ENCODE measurements around the gene TREML1. TPM values are rescaled to one million over a fixed set of nuclear protein-coding genes. Genes with fewer than 3 reads are reported as not detected.

The TREML1 gene
- total and polyA plus RNA-seq, 2 of the 8 experiments (the other 6 are each of a cell fraction or from before 2014, with no cell fraction given), result 0.08 TPM; not detected in 1

DNA sequence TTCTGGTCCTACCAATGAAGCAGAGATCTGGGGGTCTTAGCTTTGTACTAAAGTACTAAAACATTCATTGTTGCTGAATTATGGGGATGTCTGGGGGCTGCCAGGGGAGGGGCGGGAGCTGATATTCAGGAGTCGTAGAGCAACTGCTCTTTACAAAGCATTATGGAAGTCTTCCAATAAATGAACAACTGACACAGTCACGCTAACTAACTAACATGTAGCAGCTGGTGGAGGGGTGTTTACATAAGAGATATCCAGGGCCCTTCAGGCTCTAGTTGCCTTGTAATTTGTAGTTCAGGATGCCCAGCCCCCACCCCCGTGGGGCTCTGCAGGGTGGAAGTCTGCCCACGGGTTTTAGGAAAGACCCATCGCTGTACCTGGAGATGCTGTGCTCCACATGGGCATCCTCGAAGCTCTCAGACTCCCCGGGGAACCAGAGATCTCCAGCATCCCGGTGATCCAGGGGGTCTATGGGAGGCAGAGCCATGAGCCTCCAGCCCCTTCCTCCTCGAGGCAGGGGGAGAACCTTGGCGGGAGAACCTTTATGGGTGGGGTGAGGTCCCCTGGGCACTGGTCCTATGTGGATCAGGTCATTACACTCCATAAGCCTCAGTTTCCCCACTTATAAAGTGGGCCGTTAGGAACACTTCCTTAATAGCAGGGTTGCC is 5.4 kb upstream of the TREML1 start:
- DNase-seq (ENCODE audit: low read depth in 1 of 2, low spot score in 2 of 2) (peak in 1 of 2 experiments; percentile 17), FAIRE-seq (no peak)
- H3K14ac ChIP-seq (ENCODE audit: insufficient read length), result no peak overlapping the region
- no peak overlapping the region for H3K18ac ChIP-seq (ENCODE audit: extremely low read depth, low read length)
- no peaks in the 10 kb centered on the region for H3K79me2 ChIP-seq (ENCODE audit: control insufficient read depth in 1 of 2, insufficient read depth in 2 of 2, low read length in 2 of 2)
- H3K4me3 ChIP-seq (ENCODE audit: extremely low read depth in 1 of 4, insufficient read depth in 2 of 4, low read depth in 3 of 4, low read length in 4 of 4), result no peak overlapping the region
- no peak overlapping the region for H3K4me2 ChIP-seq (ENCODE audit: insufficient read depth in 1 of 2, low read depth in 2 of 2, low read length in 2 of 2)
- no peak overlapping the region for H3K56ac ChIP-seq (replicated peaks; ENCODE audit: insufficient read length, low read depth, low read length)
- H3K79me1 ChIP-seq (ENCODE audit: low read depth, low read length), result no peaks in the 10 kb centered on the region
- ChIA-PET CTCF (ENCODE audit: partially characterized antibody) (interaction anchor here (1.1 to 2.1 kb wide), 3 partner anchors 9 to 32 kb away, joined by 3 to 6 read pairs (median 6); no protein-coding TSS in a partner anchor), POLR2A (ENCODE audit: partially characterized antibody) (no interaction called here)
- H3K23me2 ChIP-seq (ENCODE audit: low read depth, low read length), result no peaks in the 10 kb centered on the region
- H2BK20ac ChIP-seq (ENCODE audit: low read length), result no peak overlapping the region
- H3K9ac ChIP-seq (replicated peaks in 1 of 4; ENCODE audit: extremely low read depth in 1 of 4, low read depth in 3 of 4, low read length in 3 of 4), result no peak overlapping the region; a peak in 1 of 7 replicates
- no peak overlapping the region for H3K23ac ChIP-seq (ENCODE audit: insufficient read length)
- no peak overlapping the region for H4K8ac ChIP-seq (ENCODE audit: extremely low read depth, insufficient read depth, low read length)
- no peaks in the 10 kb centered on the region for H3K9me3 ChIP-seq (ENCODE audit: insufficient read depth in 2 of 2, low read depth in 1 of 2, low read length in 1 of 2)
- no peaks in the 10 kb centered on the region for H3K4me1 ChIP-seq (replicated peaks in 1 of 4; ENCODE audit: control insufficient read depth in 3 of 4, insufficient read depth in 4 of 4, low read length in 3 of 4)
- no peak overlapping the region for H4K91ac ChIP-seq (replicated peaks; ENCODE audit: insufficient read length, low read length)
- 90% methylated on average over 12 of the region's 12 CpGs; no CpG with 5 or more reads in 1 of the 2 experiments for WGBS, 2 experiments (ENCODE audit: extremely low coverage in 1 of 2, insufficient coverage in 1 of 2, insufficient read length in 1 of 2, insufficient replicate concordance in 2 of 2, low coverage in 1 of 2, low lambda C conversion rate in 2 of 2, missing lambda C conversion rate in 1 of 2)
- H2BK5ac ChIP-seq (ENCODE audit: low read depth, low read length), result no peak overlapping the region
- H2BK12ac ChIP-seq (ENCODE audit: low read depth, low read length), result no peak overlapping the region
- H2BK120ac ChIP-seq (replicated peaks; ENCODE audit: low read depth, low read length), result no peak overlapping the region
- H3K27ac ChIP-seq (ENCODE audit: low read depth, low read length), result no peak overlapping the region
- H2AFZ ChIP-seq (ENCODE audit: low read length), result no peak overlapping the region
- no peak overlapping the region for H4K5ac ChIP-seq (ENCODE audit: insufficient read length, low read depth, low read length)
- no peaks in the 10 kb centered on the region for H3K36me3 ChIP-seq (ENCODE audit: control insufficient read depth in 2 of 4, insufficient read depth in 4 of 4, low read length in 3 of 4)
- no peaks in the 10 kb centered on the region for H3K27me3 ChIP-seq (replicated peaks in 1 of 4; ENCODE audit: control insufficient read depth in 3 of 4, extremely low read depth in 1 of 4, insufficient read depth in 3 of 4, low read length in 3 of 4)
- H4K20me1 ChIP-seq (replicated peaks in 1 of 2; ENCODE audit: control insufficient read depth in 1 of 2, insufficient read depth in 2 of 2, low read length in 2 of 2), result no peaks in the 10 kb centered on the region
- H3K4ac ChIP-seq (replicated peaks; ENCODE audit: insufficient read length, low read depth, low read length), result no peak overlapping the region
- no peak overlapping the region for H2BK15ac ChIP-seq (ENCODE audit: low read length)
- H2AK5ac ChIP-seq (ENCODE audit: low read depth, low read length), result no peak overlapping the region
- TF ChIP-seq, protein P1, sequence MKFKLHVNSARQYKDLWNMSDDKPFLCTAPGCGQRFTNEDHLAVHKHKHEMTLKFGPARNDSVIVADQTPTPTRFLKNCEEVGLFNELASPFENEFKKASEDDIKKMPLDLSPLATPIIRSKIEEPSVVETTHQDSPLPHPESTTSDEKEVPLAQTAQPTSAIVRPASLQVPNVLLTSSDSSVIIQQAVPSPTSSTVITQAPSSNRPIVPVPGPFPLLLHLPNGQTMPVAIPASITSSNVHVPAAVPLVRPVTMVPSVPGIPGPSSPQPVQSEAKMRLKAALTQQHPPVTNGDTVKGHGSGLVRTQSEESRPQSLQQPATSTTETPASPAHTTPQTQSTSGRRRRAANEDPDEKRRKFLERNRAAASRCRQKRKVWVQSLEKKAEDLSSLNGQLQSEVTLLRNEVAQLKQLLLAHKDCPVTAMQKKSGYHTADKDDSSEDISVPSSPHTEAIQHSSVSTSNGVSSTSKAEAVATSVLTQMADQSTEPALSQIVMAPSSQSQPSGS (IDR thresholded peaks at IDR 0.05; ENCODE audit: low read length), result no peak
- TF ChIP-seq EGR1 (IDR thresholded peaks at IDR 0.05; ENCODE audit: borderline replicate concordance, low read depth, low read length) (no peak), CEBPB (IDR thresholded peaks at IDR 0.05; ENCODE audit: low read depth, low read length) (no peak), RBBP5 (IDR thresholded peaks at IDR 0.05; ENCODE audit: borderline replicate concordance, low read depth, low read length) (no peak), BACH1 (IDR thresholded peaks at IDR 0.05; ENCODE audit: low read length) (no peak), SP4 (IDR thresholded peaks at IDR 0.05; ENCODE audit: low read length) (no peak), PHF8 (conservative IDR thresholded peaks at IDR 0.05; ENCODE audit: low read depth, low read length) (no peak), RXRA (IDR thresholded peaks at IDR 0.05; ENCODE audit: insufficient read depth, low read depth, low read length) (no peak), KDM5A (IDR thresholded peaks at IDR 0.05; ENCODE audit: low read length) (no peak), FOSL1 (IDR thresholded peaks at IDR 0.05; ENCODE audit: insufficient read depth, low read depth, low read length) (no peak)
